IMR-90 (cell line): Measurements from ENCODE around the gene CCDC60. TPM values are rescaled to one million over a fixed set of nuclear protein-coding genes. Genes with fewer than 3 reads are reported as not detected.

Experiments used
- ATAC-seq: fragments of 200-7000 bp; cut with Tn5 transposase; 2 replicates; pipeline ENCODE4 v1.9.1; 2020; ENCODE audit warnings: low read depth, mild to moderate bottlenecking, moderate library complexity
- BruUV-seq: library from RNA; stranded (reverse); fragments of 400-500 nt; replicated peaks from 2 replicates; lab custom pipeline; 2021; lab: Mats Ljungman, UMichigan
- CTCF ChIA-PET: fragments of 300-600 bp; formaldehyde crosslinking; extraction: SDS; loops from one replicate; lab custom pipeline; 2021; ENCODE audit warnings: antibody characterized with exemption; lab: Yijun Ruan, JAX
- POLR2A ChIA-PET: fragments of 300-600 bp; sonication (Branson Sonifier 250); formaldehyde crosslinking; loops from one replicate; lab custom pipeline; 2022; ENCODE audit warnings: antibody characterized with exemption; ENCODE audit not compliant: unreplicated experiment; lab: Charles Lee
- DNase-seq: peaks from one replicate; pipeline ENCODE4 v3.0.0; 2013
- H2AFZ ChIP-seq: replicated peaks from 2 replicates; pipeline ENCODE3; 2013; ENCODE audit warnings: low read length, mild to moderate bottlenecking; ENCODE audit not compliant: poor library complexity
- H2AK5ac ChIP-seq: 2 replicates; pipeline ENCODE4 v1.6.1; 2013; ENCODE audit warnings: low read depth, low read length, inconsistent platforms
- H2AK9ac ChIP-seq: replicated peaks from 2 replicates; pipeline ENCODE3; 2013; ENCODE audit warnings: mild to moderate bottlenecking, low read depth, low read length, moderate library complexity; ENCODE audit not compliant: poor library complexity
- H2BK120ac ChIP-seq: 2 replicates; pipeline ENCODE4 v1.6.1; 2013; ENCODE audit warnings: low read depth, low read length, inconsistent platforms
- H2BK15ac ChIP-seq: 3 replicates; pipeline ENCODE4 v1.6.1; 2013; ENCODE audit warnings: low read depth, low read length, inconsistent platforms
- H2BK20ac ChIP-seq: 2 replicates; pipeline ENCODE4 v1.6.1; 2013; ENCODE audit warnings: low read depth, mild to moderate bottlenecking, inconsistent platforms, low read length, moderate library complexity
- H2BK5ac ChIP-seq: 2 replicates; pipeline ENCODE4 v1.6.1; 2013; ENCODE audit warnings: mild to moderate bottlenecking, low read depth, low read length, inconsistent platforms; ENCODE audit not compliant: poor library complexity, severe bottlenecking
- H3K14ac ChIP-seq: replicated peaks from 2 replicates; pipeline ENCODE4 v1.6.1; 2013; ENCODE audit warnings: low read depth, low read length, inconsistent platforms
- H3K18ac ChIP-seq: 2 replicates; pipeline ENCODE4 v1.6.1; 2013; ENCODE audit warnings: low read depth, low read length, control low read depth
- H3K23ac ChIP-seq: 2 replicates; pipeline ENCODE4 v1.6.1; 2013; ENCODE audit warnings: low read depth, low read length, inconsistent platforms
- H3K27ac ChIP-seq: 2 replicates; pipeline ENCODE4 v1.5.1; 2013; ENCODE audit warnings: mild to moderate bottlenecking, control low read depth, low read length; ENCODE audit not compliant: insufficient read depth
- H3K27me3 ChIP-seq: 2 replicates; pipeline ENCODE4 v1.6.1; 2013; ENCODE audit warnings: low read length; ENCODE audit not compliant: control insufficient read depth, insufficient read depth
- H3K36me3 ChIP-seq: 2 replicates; pipeline ENCODE4 v1.6.1; 2013; ENCODE audit warnings: low read length, mixed read lengths; ENCODE audit not compliant: control insufficient read depth, insufficient read depth
- H3K4ac ChIP-seq: 2 replicates; pipeline ENCODE4 v1.6.1; 2013; ENCODE audit warnings: low read depth, low read length, inconsistent platforms
- H3K4me1 ChIP-seq: 2 replicates; pipeline ENCODE4 v1.6.1; 2013; ENCODE audit warnings: low read length, mixed read lengths; ENCODE audit not compliant: control insufficient read depth, insufficient read depth
- H3K4me2 ChIP-seq: 2 replicates; pipeline ENCODE4 v1.6.1; 2013; ENCODE audit warnings: low read depth, mild to moderate bottlenecking, control low read depth, low read length, moderate library complexity
- H3K4me3 ChIP-seq: 2 replicates; pipeline ENCODE4 v1.5.1; 2013; ENCODE audit warnings: low read depth, mild to moderate bottlenecking, control low read depth, low read length, moderate library complexity; ENCODE audit not compliant: insufficient read depth
- H3K56ac ChIP-seq: 2 replicates; pipeline ENCODE4 v1.6.1; 2013; ENCODE audit warnings: low read length, inconsistent platforms; ENCODE audit not compliant: insufficient read depth; ENCODE audit errors: extremely low read depth
- H3K79me1 ChIP-seq, 2 experiments: 2 replicates each; pipeline ENCODE4 v1.6.1; 2013; ENCODE audit warnings: low read length in 2 of 2, inconsistent platforms in 1 of 2, low read depth in 1 of 2
- H3K9ac ChIP-seq: 2 replicates; pipeline ENCODE4 v1.6.1; 2013; ENCODE audit warnings: low read depth, low read length, control low read depth
- H3K9me1 ChIP-seq: 2 replicates; pipeline ENCODE4 v1.6.1; 2013; ENCODE audit warnings: low read length, inconsistent platforms; ENCODE audit not compliant: insufficient read depth
- H3K9me3 ChIP-seq: 2 replicates; pipeline ENCODE4 v1.6.1; 2013; ENCODE audit warnings: low read length; ENCODE audit not compliant: control insufficient read depth, insufficient read depth
- H4K20me1 ChIP-seq: 2 replicates; pipeline ENCODE4 v1.6.1; 2013; ENCODE audit warnings: low read length, inconsistent platforms; ENCODE audit not compliant: insufficient read depth
- H4K5ac ChIP-seq: 2 replicates; pipeline ENCODE4 v1.6.1; 2013; ENCODE audit warnings: mild to moderate bottlenecking, low read depth, low read length, control low read depth
- H4K8ac ChIP-seq, 2 experiments: 2 replicates each; pipeline ENCODE4 v1.6.1; 2013; ENCODE audit warnings: low read depth in 2 of 2, low read length in 2 of 2, control low read depth in 1 of 2, inconsistent platforms in 1 of 2
- H4K91ac ChIP-seq: 2 replicates; pipeline ENCODE4 v1.6.1; 2013; ENCODE audit warnings: low read depth, low read length, inconsistent platforms; ENCODE audit not compliant: insufficient read depth
- BHLHE40 ChIP-seq: fragments of 150-350 bp; IDR thresholded peaks from 2 replicates; pipeline ENCODE4 v1.6.1; 2016; ENCODE audit warnings: mild to moderate bottlenecking, low read depth, low read length
- CHD1 ChIP-seq: IDR thresholded peaks from 2 replicates; pipeline ENCODE4 v1.6.1; 2012; ENCODE audit warnings: low read depth, low read length, improper control_type of control experiment
- FOS ChIP-seq: fragments of 150-350 bp; IDR thresholded peaks from 2 replicates; pipeline ENCODE4 v1.6.1; 2016; ENCODE audit warnings: low read depth, low read length
- MAFK ChIP-seq: IDR thresholded peaks from 2 replicates; pipeline ENCODE4 v1.6.1; 2012; ENCODE audit warnings: low read depth, low read length, improper control_type of control experiment
- NFE2L2 ChIP-seq: fragments of 150-350 bp; IDR thresholded peaks from 2 replicates; pipeline ENCODE4 v1.6.1; 2016; ENCODE audit warnings: low read depth, mild to moderate bottlenecking, low read length
- RFX5 ChIP-seq: IDR thresholded peaks from 2 replicates; pipeline ENCODE4 v1.8.0; 2012; ENCODE audit warnings: low read depth, mild to moderate bottlenecking, low read length, moderate library complexity
- USF2 ChIP-seq: fragments of 150-350 bp; IDR thresholded peaks from 2 replicates; pipeline ENCODE4 v1.6.1; 2017; ENCODE audit warnings: mild to moderate bottlenecking, antibody characterized with exemption, low read length, low read depth
- WGBS, 2 experiments: methylation state at CpG; one replicate each; pipeline versions ENCODE4 v1.1.5 to v1.1.7; 2013; ENCODE audit warnings: missing lambda C conversion rate in 2 of 2; ENCODE audit not compliant: insufficient read length in 1 of 2; ENCODE audit errors: extremely low coverage in 2 of 2; 5-methylcytosine and 5-hydroxymethylcytosine counted together
- dilution Hi-C: fragments of 300-500 bp; cut with HindIII; formaldehyde crosslinking; loops from one replicate; pipeline ENCODE4 v1.14.3; 2018; ENCODE audit warnings: low sequenced_read_pairs; ENCODE audit not compliant: unreplicated experiment
- in situ Hi-C: fragments of 300-500 bp; cut with MboI; formaldehyde crosslinking; loops from 3 replicates; pipeline ENCODE4 v1.14.3; 2019; ENCODE audit warnings: low sequenced_read_pairs, inconsistent platforms, mixed read lengths
- intact Hi-C: fragments of 100-400 bp; cut with micrococcal nuclease; formaldehyde crosslinking; loops from 2 replicates; pipeline ENCODE4 v1.10.0; 2022
- polyA plus RNA-seq, 3 experiments: library from polyadenylated mRNA; depleted of rRNA; stranded (reverse); fragments of >200 nt; gene quantifications; 2 replicates each; pipeline ENCODE4 v1.2.3, GENCODE V29; 2012; ENCODE audit warnings: low replicate concordance in 1 of 3
- total RNA-seq: library from RNA; depleted of rRNA; stranded (reverse); fragments of >200 nt; gene quantifications from 2 replicates; pipeline ENCODE4 v1.2.3, GENCODE V29; 2012

Gene CCDC60
- total and polyA plus RNA-seq, 2 of the 4 experiments (the other 2 are of a cell fraction), result not detected

GRCh38 chr12:119308708-119309456 lies 25.6 kb upstream of the CCDC60 start:
- Histone ChIP-seq H2AFZ (no peak overlapping the region), H3K9me1 (no peaks in the 10 kb centered on the region), H2BK15ac (no peak overlapping the region), H3K4me3 (no peak overlapping the region), H4K8ac (no peak overlapping the region), H3K56ac (no peak overlapping the region), H2AK5ac (no peak overlapping the region), H3K14ac (no peak overlapping the region), H3K23ac (no peak overlapping the region), H3K4ac (no peak overlapping the region), H3K9me3 (peaks cover 17% of the 10 kb centered on the region), H3K36me3 (no peaks in the 10 kb centered on the region), H3K9ac (no peak overlapping the region), H3K4me1 (no peaks in the 10 kb centered on the region), H3K79me1 (no peaks in the 10 kb centered on the region), H3K18ac (no peak overlapping the region), H4K5ac (no peak overlapping the region), H2BK20ac (no peak overlapping the region), H4K20me1 (no peaks in the 10 kb centered on the region), H2AK9ac (no peak overlapping the region), H3K27ac (no peak overlapping the region), H3K27me3 (no peaks in the 10 kb centered on the region), H2BK120ac (no peak overlapping the region), H4K91ac (no peak overlapping the region), H3K4me2 (no peak overlapping the region), H2BK5ac (no peak overlapping the region)
- ATAC-seq (no peak), DNase-seq (no peak)
- in situ Hi-C loops (no loop called here), intact Hi-C loops (no loop called here), dilution Hi-C loops (no loop called here)
- TF ChIP-seq FOS, result no peak
- TF ChIP-seq NFE2L2, result no peak
- no peak for TF ChIP-seq CHD1
- TF ChIP-seq USF2, result no peak
- TF ChIP-seq MAFK, result no peak
- TF ChIP-seq BHLHE40, result no peak
- no peak for TF ChIP-seq RFX5
- ChIA-PET POLR2A (no interaction called here), CTCF (interaction anchor here (0.6 kb wide), 1 partner anchor 481 kb away, joined by 6 read pairs; no protein-coding TSS in a partner anchor)
- WGBS, 2 experiments, result 15% methylated on average over 8 of the region's 19 CpGs; no CpG with 5 or more reads in 1 of the 2 experiments
- BruUV-seq, result no TSS peak
